HepG2 (cell line): ENCODE results near the gene PALM. TPM values are rescaled to one million over a fixed set of nuclear protein-coding genes. Genes with fewer than 3 reads are reported as not detected.

Experiments
- DMTF1 ChIP-seq: sonication (generic); formaldehyde crosslinking; IDR thresholded peaks from 2 replicates; pipeline ENCODE4 v1.4.0; 2020; ENCODE audit warnings: mild to moderate bottlenecking, missing genetic modification reagents
- ESRRA ChIP-seq: sonication (generic); formaldehyde crosslinking; IDR thresholded peaks from 2 replicates; pipeline ENCODE4 v1.5.1; 2020; ENCODE audit warnings: mild to moderate bottlenecking, low read depth, missing genetic modification reagents
- FIP1L1 ChIP-seq: fragments of 200-400 bp; formaldehyde crosslinking; IDR thresholded peaks from 2 replicates; pipeline ENCODE4 v1.6.1; 2018; ENCODE audit warnings: low read depth, mild to moderate bottlenecking, low read length, moderate library complexity, borderline replicate concordance; ENCODE audit not compliant: insufficient read depth
- FOXO4 ChIP-seq: sonication (generic); formaldehyde crosslinking; conservative IDR thresholded peaks from 2 replicates; pipeline ENCODE4 v1.8.1; 2023; ENCODE audit warnings: missing genetic modification reagents
- HNRNPLL ChIP-seq: fragments of 200-400 bp; formaldehyde crosslinking; IDR thresholded peaks from 2 replicates; pipeline ENCODE4 v1.6.1; 2017; ENCODE audit warnings: mild to moderate bottlenecking, low read depth, low read length; ENCODE audit not compliant: poor library complexity, severe bottlenecking
- KDM6A ChIP-seq: IDR thresholded peaks from 2 replicates; pipeline ENCODE4 v1.6.1; 2016; ENCODE audit warnings: low read depth
- KLF9 ChIP-seq: IDR thresholded peaks from 2 replicates; pipeline ENCODE4 v1.6.1; 2016; ENCODE audit warnings: low read depth
- MIER2 ChIP-seq: IDR thresholded peaks from 2 replicates; pipeline ENCODE4 v1.6.1; 2016; ENCODE audit warnings: missing biosample characterization, missing genetic modification reagents
- MXI1 ChIP-seq: IDR thresholded peaks from 3 replicates; pipeline ENCODE4 v1.6.1; 2012; ENCODE audit warnings: low read depth, low read length, inconsistent platforms, borderline replicate concordance
- NFKBIZ ChIP-seq: IDR thresholded peaks from 2 replicates; pipeline ENCODE4 v1.6.1; 2018; ENCODE audit warnings: missing genetic modification reagents, missing compliant biosample characterization
- PHF20 ChIP-seq: sonication (generic); formaldehyde crosslinking; IDR thresholded peaks from 2 replicates; pipeline ENCODE4 v1.5.0; 2020; ENCODE audit warnings: mild to moderate bottlenecking, missing genetic modification reagents
- SKI ChIP-seq: fragments of 450-650 bp; IDR thresholded peaks from one replicate; pipeline ENCODE4 v1.6.1; 2018; ENCODE audit warnings: mild to moderate bottlenecking; ENCODE audit not compliant: partially characterized antibody
- SRY ChIP-seq: sonication (generic); formaldehyde crosslinking; IDR thresholded peaks from 2 replicates; pipeline ENCODE4 v1.8.0; 2022; ENCODE audit warnings: mild to moderate bottlenecking, missing genetic modification reagents
- TEAD2 ChIP-seq: sonication (generic); formaldehyde crosslinking; IDR thresholded peaks from 2 replicates; pipeline ENCODE4 v1.9.0; 2021; ENCODE audit warnings: missing genetic modification reagents
- ZC3H13 ChIP-seq: sonication (generic); formaldehyde crosslinking; IDR thresholded peaks from 2 replicates; pipeline ENCODE4 v1.8.1; 2023; ENCODE audit warnings: mild to moderate bottlenecking, missing genetic modification reagents, moderate library complexity
- ZFP36L2 ChIP-seq: sonication (generic); formaldehyde crosslinking; IDR thresholded peaks from 2 replicates; pipeline ENCODE4 v1.4.0; 2020; ENCODE audit warnings: missing genetic modification reagents
- ZFY ChIP-seq: sonication (generic); formaldehyde crosslinking; IDR thresholded peaks from 2 replicates; pipeline ENCODE4 v1.4.0; 2020; ENCODE audit warnings: missing genetic modification reagents
- ZNF256 ChIP-seq: sonication (generic); formaldehyde crosslinking; conservative IDR thresholded peaks from 2 replicates; pipeline ENCODE4 v1.4.0; 2020; ENCODE audit warnings: missing genetic modification reagents
- ZNF282 ChIP-seq: fragments of 450-650 bp; IDR thresholded peaks from 2 replicates; pipeline ENCODE4 v1.6.1; 2018; ENCODE audit not compliant: partially characterized antibody
- ZNF3 ChIP-seq: IDR thresholded peaks from 2 replicates; pipeline ENCODE4 v1.7.0; 2017; ENCODE audit warnings: inconsistent platforms
- ZNF337 ChIP-seq: sonication (generic); formaldehyde crosslinking; IDR thresholded peaks from 2 replicates; pipeline ENCODE4 v1.5.1; 2020; ENCODE audit warnings: missing genetic modification reagents, low read depth, mild to moderate bottlenecking, borderline replicate concordance
- ZNF501 ChIP-seq: sonication (generic); formaldehyde crosslinking; IDR thresholded peaks from 2 replicates; pipeline ENCODE4 v1.5.1; 2020; ENCODE audit warnings: mild to moderate bottlenecking, moderate library complexity, missing genetic modification reagents
- ZNF512B ChIP-seq: sonication (generic); formaldehyde crosslinking; IDR thresholded peaks from 2 replicates; pipeline ENCODE4 v1.5.1; 2020; ENCODE audit warnings: missing genetic modification reagents, mild to moderate bottlenecking, borderline replicate concordance
- ZNF569 ChIP-seq: sonication (generic); formaldehyde crosslinking; IDR thresholded peaks from 2 replicates; pipeline ENCODE4 v1.5.0; 2020; ENCODE audit warnings: mild to moderate bottlenecking, missing genetic modification reagents, moderate library complexity, borderline replicate concordance
- ZNF572 ChIP-seq: sonication (generic); formaldehyde crosslinking; IDR thresholded peaks from 2 replicates; pipeline ENCODE4 v1.5.1; 2020; ENCODE audit warnings: mild to moderate bottlenecking, missing genetic modification reagents
- ZSCAN21 ChIP-seq: sonication (generic); formaldehyde crosslinking; IDR thresholded peaks from 2 replicates; pipeline ENCODE4 v1.8.0; 2022; ENCODE audit warnings: mild to moderate bottlenecking, missing genetic modification reagents, moderate library complexity, borderline replicate concordance
- polyA plus RNA-seq, 8 experiments: library from polyadenylated mRNA; depleted of rRNA in 3 of 8; stranded (reverse) in 7 of 8; unstranded in 1 of 8; fragments of >200 nt; fragmentation: Illumina TruSeq in 4 of 8; extraction: Trizol in 4 of 8; gene quantifications; 2 replicates each; pipeline versions ENCODE4 v1.2.1 to v1.2.3, GENCODE V29; 2011 to 2016; ENCODE audit warnings: low read depth in 4 of 8, missing spikeins in 1 of 8, mixed read lengths in 1 of 8; ENCODE audit not compliant: insufficient read depth in 1 of 8
- total RNA-seq, 5 experiments: library from RNA; depleted of rRNA; stranded (reverse); fragments of >200 nt; fragmentation: Illumina TruSeq; extraction: Trizol; gene quantifications; 2 replicates each; pipeline ENCODE4 v1.2.3, GENCODE V29; 2016; ENCODE audit warnings: low read depth in 1 of 5

Gene PALM
- total and polyA plus RNA-seq, 2 of the 13 experiments (the other 11 are each of a cell fraction or from before 2014, with no cell fraction given), result 4.0 to 9.7 TPM

- TF ChIP-seq ZNF337 (CRISPR knock-in tag), result 0 out of 2 replicates have a peak, but pooled peaks have one; percentile 58
- TF ChIP-seq ZNF512B (CRISPR knock-in tag), result 0 out of 2 replicates have a peak, but pooled peaks have one; percentile 38
- TF ChIP-seq ZNF282, result no peak
- peak; percentile 74; the same call in 1 of the 2 replicates for TF ChIP-seq NFKBIZ
- no peak for TF ChIP-seq FIP1L1
- TF ChIP-seq MXI1, result peak; percentile 86; the same call in 2 of the 3 replicates
- TF ChIP-seq MIER2 (CRISPR knock-in tag), result peak; percentile 78
- TF ChIP-seq KLF9, result no peak
- no peak for TF ChIP-seq ZFP36L2 (CRISPR knock-in tag)
- peak; percentile 5 for TF ChIP-seq HNRNPLL
- TF ChIP-seq ZFY (CRISPR knock-in tag), result peak; percentile 84
- TF ChIP-seq ZNF3 (CRISPR knock-in tag), result no peak
- TF ChIP-seq ZNF569 (CRISPR knock-in tag), result no peak
- peak; percentile 46 for TF ChIP-seq ZNF501 (CRISPR knock-in tag)
- TF ChIP-seq TEAD2, result no peak
- TF ChIP-seq PHF20 (CRISPR knock-in tag), result peak; percentile 46
- no peak for TF ChIP-seq ZNF256 (CRISPR knock-in tag)
- peak; percentile 62; the same call in 1 of the 2 replicates for TF ChIP-seq KDM6A (CRISPR knock-in tag)
- no peak for TF ChIP-seq FOXO4 (CRISPR knock-in tag)
- no peak; the same call in 1 of the 2 replicates for TF ChIP-seq SRY (CRISPR knock-in tag)
- peak; percentile 92 for TF ChIP-seq ESRRA (CRISPR knock-in tag)
- TF ChIP-seq SKI, result peak; percentile 84
- TF ChIP-seq ZC3H13 (CRISPR knock-in tag), result peak; percentile 89
- TF ChIP-seq DMTF1, result 0 out of 2 replicates have a peak, but pooled peaks have one; percentile 74
- peak; percentile 48; the same call in 1 of the 2 replicates for TF ChIP-seq ZSCAN21 (CRISPR knock-in tag)
- no peak for TF ChIP-seq ZNF572
Observed at GRCh38 chr19:660793-661426, 47.8 kb upstream of the PALM start (continued).
